Measurements from ENCODE around the gene CCDC12. TPM values are rescaled to one million over a fixed set of nuclear protein-coding genes. Genes with fewer than 3 reads are reported as not detected.

CCDC12 gene
- total RNA-seq, 1 experiment from 2014 or later = 46.5 TPM

- ChIA-PET CTCF (no interaction called here), RAD21 (ENCODE audit: low non-redundant PET in 1 of 2, low total read pairs in 2 of 2, uncharacterized antibody in 2 of 2, unreplicated experiment in 2 of 2) (no interaction called here), POLR2A (no interaction called here)
- Histone ChIP-seq H3K79me2 (ENCODE audit: insufficient read depth, low read length) (peaks cover 100% of the 10 kb centered on the region), H3K27ac (ENCODE audit: low read depth, low read length) (no peak overlapping the region), H3K9me3 (ENCODE audit: control insufficient read depth in 1 of 2, insufficient read depth in 1 of 2, low read depth in 1 of 2, low read length in 2 of 2) (no peaks in the 10 kb centered on the region), H3K27me3 (ENCODE audit: insufficient read depth, low read length) (no peaks in the 10 kb centered on the region), H3K9me2 (ENCODE audit: insufficient read depth) (no peaks in the 10 kb centered on the region), H3K9ac (ENCODE audit: low read length) (no peak overlapping the region), H3K4me3 (replicated peaks in 1 of 2; ENCODE audit: low read depth in 1 of 2, low read length in 2 of 2) (no peak overlapping the region), H2AFZ (ENCODE audit: low read depth, low read length, poor library complexity, severe bottlenecking) (no peak overlapping the region), H3K4me1 (ENCODE audit: control insufficient read depth in 1 of 2, insufficient read depth in 2 of 2, low read length in 2 of 2) (peaks cover 0 to 32% of the 10 kb centered on the region in 2 experiments; a peak in 1 of 4 replicates), H4K20me1 (ENCODE audit: insufficient read depth) (peaks cover 29% of the 10 kb centered on the region), H3K36me3 (ENCODE audit: control insufficient read depth in 1 of 2, insufficient read depth in 2 of 2, low read length in 2 of 2) (peaks cover 0 to 4% of the 10 kb centered on the region in 2 experiments; a peak in 1 of 4 replicates), H3K4me2 (ENCODE audit: low read length) (no peak overlapping the region)
- intact Hi-C loops (cut with micrococcal nuclease) = no loop called here
- BruUV-seq (replicated peaks) = no TSS peak
- ATAC-seq (no peak), DNase-seq (ENCODE audit: low read depth, low spot score) (no peak)
- TF ChIP-seq ZNF274 (IDR thresholded peaks at IDR 0.05; ENCODE audit: low read depth, low read length) (no peak), ZBTB33 (IDR thresholded peaks at IDR 0.05; ENCODE audit: extremely low read depth, insufficient replicate concordance, low read length) (no peak), EZH2 (IDR thresholded peaks at IDR 0.05) (no peak), CEBPB (IDR thresholded peaks at IDR 0.05; ENCODE audit: low read depth) (no peak), EGR1 (IDR thresholded peaks at IDR 0.05; ENCODE audit: low read depth) (no peak), TCF7L2 (IDR thresholded peaks at IDR 0.05; ENCODE audit: borderline replicate concordance, extremely low read depth, insufficient read depth, insufficient read length) (no peak), JUND (IDR thresholded peaks at IDR 0.05) (no peak), EZH2phosphoT487 (IDR thresholded peaks at IDR 0.05; ENCODE audit: borderline replicate concordance) (no peak), SRF (IDR thresholded peaks at IDR 0.05; ENCODE audit: low read depth) (no peak), SP1 (IDR thresholded peaks at IDR 0.05; ENCODE audit: low read depth) (no peak), ZFX (IDR thresholded peaks at IDR 0.05) (no peak)
- TF ChIP-seq, protein P1, sequence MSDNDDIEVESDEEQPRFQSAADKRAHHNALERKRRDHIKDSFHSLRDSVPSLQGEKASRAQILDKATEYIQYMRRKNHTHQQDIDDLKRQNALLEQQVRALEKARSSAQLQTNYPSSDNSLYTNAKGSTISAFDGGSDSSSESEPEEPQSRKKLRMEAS (IDR thresholded peaks at IDR 0.05) = no peak
These were observed 19.3 kb downstream of the CCDC12 start for GRCh38 chr3:46957092-46957820.
